Peyer's patch (tissue), 4 donors: ENCODE data around the gene E2F4. TPM values are rescaled to one million over a fixed set of nuclear protein-coding genes. Genes with fewer than 3 reads are reported as not detected.

ENCODE experiments used
- DNase-seq, 3 donors: peaks; one replicate each; pipeline ENCODE4 v3.0.0-alpha.2; 2017 to 2019
- H3K27ac ChIP-seq, 4 donors: fragments of 200-600 bp; sonication (generic); one replicate each; pipeline ENCODE4 v1.5.1; 2016 to 2019
- H3K27me3 ChIP-seq, 2 donors: fragments of 200-600 bp; sonication (generic); one replicate each; pipeline ENCODE4 v1.5.1; 2019
- H3K36me3 ChIP-seq, 3 donors: fragments of 200-600 bp; sonication (generic); one replicate each; pipeline ENCODE4 v1.5.1; 2016 to 2019
- H3K4me1 ChIP-seq, 4 donors: fragments of 200-600 bp; sonication (generic); one replicate each; pipeline ENCODE4 v1.5.1; 2016 to 2019
- H3K4me3 ChIP-seq, 4 donors: fragments of 200-600 bp; sonication (generic); 1 replicate in 3 of 4; 2 replicates in 1 of 4; pipeline ENCODE4 v1.5.1; 2016 to 2019; ENCODE audit warnings: mild to moderate bottlenecking in 1 of 4
- H3K9me3 ChIP-seq, 4 donors: fragments of 200-600 bp; sonication (generic); one replicate each; pipeline ENCODE4 v1.5.1; 2016 to 2019; ENCODE audit warnings: mild to moderate bottlenecking in 1 of 4
- POLR2A ChIP-seq, 2 donors: fragments of 450-650 bp; IDR thresholded peaks; one replicate each; pipeline ENCODE4 v1.5.1; 2017; ENCODE audit warnings: antibody characterized with exemption in 2 of 2, mild to moderate bottlenecking in 2 of 2, moderate library complexity in 2 of 2
- total RNA-seq, 4 donors: library from RNA; depleted of rRNA; stranded (reverse); fragments of >200 nt; gene quantifications; one replicate each; pipeline ENCODE4 v1.1.0, GENCODE V29; 2016
- TF ChIP-seq, protein P1 (sequence below), 6 experiments: fragments of 450-650 bp in 4 of 6; fragments of 200-600 bp in 2 of 6; sonication (generic) in 1 of 6; IDR thresholded peaks; one replicate each; pipeline ENCODE4 v1.5.1; 2017 to 2019; ENCODE audit warnings: antibody characterized with exemption in 6 of 6, mild to moderate bottlenecking in 3 of 6, moderate library complexity in 1 of 6

The E2F4 gene
- total RNA-seq, 4 donors from 2014 or later: 122 to 182 (median 144) TPM

- Histone ChIP-seq H3K9me3 (no peaks in the 10 kb centered on the region), H3K36me3 (no peaks in the 10 kb centered on the region), H3K4me3 (peak overlapping the region in 2 of 4 donors; percentile 58 to 72), H3K27me3 (no peaks in the 10 kb centered on the region), H3K4me1 (peaks cover 6 to 44% (median 15%) of the 10 kb centered on the region in 4 donors), H3K27ac (peak overlapping the region in 2 of 4 donors; percentile 38 to 92)
- peak; percentile 91 to 96 (median 93) for DNase-seq
- TF ChIP-seq, protein P1, sequence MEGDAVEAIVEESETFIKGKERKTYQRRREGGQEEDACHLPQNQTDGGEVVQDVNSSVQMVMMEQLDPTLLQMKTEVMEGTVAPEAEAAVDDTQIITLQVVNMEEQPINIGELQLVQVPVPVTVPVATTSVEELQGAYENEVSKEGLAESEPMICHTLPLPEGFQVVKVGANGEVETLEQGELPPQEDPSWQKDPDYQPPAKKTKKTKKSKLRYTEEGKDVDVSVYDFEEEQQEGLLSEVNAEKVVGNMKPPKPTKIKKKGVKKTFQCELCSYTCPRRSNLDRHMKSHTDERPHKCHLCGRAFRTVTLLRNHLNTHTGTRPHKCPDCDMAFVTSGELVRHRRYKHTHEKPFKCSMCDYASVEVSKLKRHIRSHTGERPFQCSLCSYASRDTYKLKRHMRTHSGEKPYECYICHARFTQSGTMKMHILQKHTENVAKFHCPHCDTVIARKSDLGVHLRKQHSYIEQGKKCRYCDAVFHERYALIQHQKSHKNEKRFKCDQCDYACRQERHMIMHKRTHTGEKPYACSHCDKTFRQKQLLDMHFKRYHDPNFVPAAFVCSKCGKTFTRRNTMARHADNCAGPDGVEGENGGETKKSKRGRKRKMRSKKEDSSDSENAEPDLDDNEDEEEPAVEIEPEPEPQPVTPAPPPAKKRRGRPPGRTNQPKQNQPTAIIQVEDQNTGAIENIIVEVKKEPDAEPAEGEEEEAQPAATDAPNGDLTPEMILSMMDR (IDR thresholded peaks at IDR 0.05): peak; percentile 75 to 89 (median 86)
- TF ChIP-seq POLR2A (IDR thresholded peaks at IDR 0.05): no peak
Measured at GRCh38 chr16:67184995-67185650, 6.8 kb upstream of the E2F4 start.

- Histone ChIP-seq H3K4me1 (peaks cover 6 to 45% (median 15%) of the 10 kb centered on the region in 4 donors), H3K27me3 (no peaks in the 10 kb centered on the region), H3K27ac (peak overlapping the region in 1 of 4 donors; percentile 38), H3K9me3 (no peaks in the 10 kb centered on the region), H3K4me3 (peak overlapping the region in 2 of 4 donors; percentile 58 to 72), H3K36me3 (no peaks in the 10 kb centered on the region)
- TF ChIP-seq, protein P1 (IDR thresholded peaks at IDR 0.05): no peak
- no peak for TF ChIP-seq POLR2A (IDR thresholded peaks at IDR 0.05)
- no peak for DNase-seq
Measured at GRCh38 chr16:67185651-67186134, 6.3 kb upstream of the E2F4 start.

DNA sequence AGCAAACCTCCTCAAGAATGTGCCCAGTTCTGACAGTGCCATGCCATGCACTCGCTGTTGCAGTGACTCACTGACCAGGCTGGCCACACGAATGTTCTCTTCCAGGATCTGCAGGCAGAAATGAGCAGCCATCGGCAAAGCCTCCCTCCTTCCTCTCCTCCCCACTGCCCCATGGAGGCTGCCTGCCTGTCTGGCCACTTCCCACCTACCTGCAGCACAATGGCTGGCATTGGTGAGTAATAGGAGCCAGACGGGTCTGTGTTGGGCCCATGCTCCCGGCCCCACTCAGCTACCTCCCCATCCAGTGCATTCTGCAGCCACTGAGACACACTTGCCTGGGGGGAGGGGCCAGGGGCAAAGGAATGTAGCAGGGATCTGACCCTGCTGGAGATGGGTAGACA, 5.4 kb upstream of the E2F4 start:
- Histone ChIP-seq H3K4me1 (peaks cover 6 to 45% (median 15%) of the 10 kb centered on the region in 4 donors), H3K27me3 (no peaks in the 10 kb centered on the region), H3K36me3 (no peaks in the 10 kb centered on the region), H3K27ac (no peak overlapping the region), H3K9me3 (no peaks in the 10 kb centered on the region), H3K4me3 (no peak overlapping the region)
- DNase-seq: no peak
- TF ChIP-seq, protein P1 (IDR thresholded peaks at IDR 0.05): no peak
- TF ChIP-seq POLR2A (IDR thresholded peaks at IDR 0.05): no peak

DNA sequence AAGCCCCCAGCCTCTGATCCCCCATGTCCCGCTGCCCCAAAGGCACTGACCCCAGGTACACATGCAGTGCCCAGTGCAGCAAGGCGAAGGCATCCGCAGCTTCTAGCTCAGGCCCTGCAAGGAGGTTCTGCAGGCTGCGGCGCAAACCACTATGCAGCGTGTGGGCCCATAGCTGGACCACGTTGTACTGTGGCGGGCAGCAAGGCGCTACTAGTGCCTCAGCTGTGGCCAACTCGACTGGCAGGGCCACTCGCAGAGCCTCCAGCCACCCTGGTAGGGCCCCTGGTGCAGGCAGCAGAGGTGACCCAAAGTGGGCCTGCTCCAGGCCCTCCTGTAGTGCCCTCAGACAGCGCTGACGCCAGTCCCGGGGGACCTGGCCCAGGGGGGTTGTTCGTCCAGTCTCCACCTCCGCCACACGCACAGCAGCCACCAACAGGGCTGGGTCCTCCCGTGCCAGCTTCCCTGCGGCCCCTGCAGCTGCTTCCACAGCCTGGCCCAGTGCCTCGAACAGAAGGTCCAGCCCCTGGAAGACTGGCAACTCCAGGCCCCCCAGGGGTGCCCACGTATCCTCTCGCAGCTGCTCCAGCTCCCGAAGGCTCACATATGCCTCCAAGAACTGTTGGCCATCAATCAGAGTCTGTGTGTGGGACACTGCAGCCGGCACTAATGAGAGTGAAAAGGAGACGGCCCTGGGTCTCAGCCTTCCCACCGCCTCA, 4.6 kb upstream of the E2F4 start:
- TF ChIP-seq, protein P1 (IDR thresholded peaks at IDR 0.05): no peak
- no peak for TF ChIP-seq POLR2A (IDR thresholded peaks at IDR 0.05)
- DNase-seq: no peak
- Histone ChIP-seq H3K9me3 (no peaks in the 10 kb centered on the region), H3K27ac (no peak overlapping the region), H3K4me3 (no peak overlapping the region), H3K36me3 (no peaks in the 10 kb centered on the region), H3K27me3 (no peaks in the 10 kb centered on the region), H3K4me1 (peaks cover 6 to 40% (median 15%) of the 10 kb centered on the region in 4 donors)

DNA sequence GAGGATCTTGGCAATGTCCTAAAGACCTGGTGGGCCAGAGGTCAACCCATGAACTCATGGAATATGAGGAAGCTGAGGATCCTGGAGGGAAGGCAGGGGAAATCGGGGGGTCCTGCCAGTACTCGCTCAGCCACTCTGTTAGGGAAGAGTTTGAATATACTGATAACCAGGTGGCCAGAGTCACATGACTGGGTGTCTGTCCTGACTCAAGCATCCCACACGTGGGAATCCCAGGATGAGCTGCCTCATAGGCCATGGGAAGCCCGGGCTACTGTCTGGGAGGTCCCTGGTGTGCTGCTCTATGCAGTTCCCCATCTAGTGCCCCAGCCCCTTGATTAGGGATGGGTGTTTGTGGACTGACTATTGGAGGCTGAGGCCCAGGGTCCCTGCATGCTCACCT, 3.6 kb upstream of the E2F4 start:
- peaks cover 3 to 39% (median 23%) of the 10 kb centered on the region in 4 donors for H3K4me1 ChIP-seq
- no peak for DNase-seq
- H3K27ac ChIP-seq: no peak overlapping the region
- no peak overlapping the region for H3K4me3 ChIP-seq
- no peaks in the 10 kb centered on the region for H3K9me3 ChIP-seq
- no peaks in the 10 kb centered on the region for H3K27me3 ChIP-seq
- no peaks in the 10 kb centered on the region for H3K36me3 ChIP-seq
- TF ChIP-seq POLR2A (IDR thresholded peaks at IDR 0.05): no peak
- TF ChIP-seq, protein P1 (IDR thresholded peaks at IDR 0.05): no peak
